SK-N-MC (cell line): ENCODE data around the gene WIF1.

Experiments used
- DNase-seq: peaks from one replicate; pipeline ENCODE4 v3.0.0-alpha.2; 2011; ENCODE audit warnings: low read depth, low spot score
- H3K27ac ChIP-seq: fragments of 200-600 bp; sonication (generic); 2 replicates; pipeline ENCODE4 v1.5.1; 2016; ENCODE audit warnings: mixed run types
- H3K36me3 ChIP-seq: fragments of 200-600 bp; sonication (generic); 2 replicates; pipeline ENCODE4 v1.6.1; 2017; ENCODE audit warnings: antibody characterized with exemption, low read length, mixed read lengths; ENCODE audit not compliant: insufficient read depth
- H3K4me3 ChIP-seq: fragments of 200-600 bp; sonication (generic); 2 replicates; pipeline ENCODE4 v1.5.1; 2016
- H3K9ac ChIP-seq: fragments of 200-600 bp; sonication (generic); 2 replicates; pipeline ENCODE4 v1.8.0; 2017; ENCODE audit warnings: mixed run types, mixed read lengths; ENCODE audit not compliant: insufficient read length
- H3K9me3 ChIP-seq: fragments of 200-600 bp; sonication (generic); 2 replicates; pipeline ENCODE4 v1.6.1; 2017; ENCODE audit warnings: low read depth, mild to moderate bottlenecking, antibody characterized with exemption, low read length, moderate library complexity, mixed read lengths
- EZH2 ChIP-seq: fragments of 200-600 bp; sonication (generic); IDR thresholded peaks from one replicate; pipeline ENCODE4 v1.6.1; 2017; ENCODE audit warnings: antibody characterized with exemption
- FOXP2 ChIP-seq: optimal IDR thresholded peaks from 2 replicates; pipeline ENCODE3; 2011; ENCODE audit warnings: mild to moderate bottlenecking, moderate library complexity; ENCODE audit not compliant: insufficient read depth; ENCODE audit errors: extremely low read length, control extremely low read depth
- POLR2AphosphoS5 ChIP-seq: IDR thresholded peaks from 2 replicates; pipeline ENCODE4 v1.6.1; 2012; ENCODE audit warnings: mild to moderate bottlenecking, low read depth, low read length, borderline replicate concordance

Gene WIF1

GRCh38 chr12:65004270-65004669 lies 116.8 kb downstream of the WIF1 start:
- no peak overlapping the region for H3K27ac ChIP-seq
- no peak overlapping the region for H3K9ac ChIP-seq
- no peak for DNase-seq
- H3K4me3 ChIP-seq, result no peak overlapping the region
- H3K36me3 ChIP-seq, result no peaks in the 10 kb centered on the region
- no peaks in the 10 kb centered on the region for H3K9me3 ChIP-seq
- TF ChIP-seq FOXP2 (no peak), EZH2 (no peak), POLR2AphosphoS5 (no peak)
